SK-N-SH treated with all-trans-retinoic acid at 6 μM for 48 hours (cell line): ENCODE results near the gene TTC3.

Experiments used
- ATAC-seq: fragments of 200-7000 bp; cut with Tn5 transposase; 3 replicates; pipeline ENCODE4 v1.9.1; 2020; ENCODE audit warnings: mild to moderate bottlenecking, moderate library complexity
- ARNTL ChIP-seq: fragments of 450-650 bp; formaldehyde crosslinking; IDR thresholded peaks from 2 replicates; pipeline ENCODE4 v1.5.0; 2020; ENCODE audit warnings: low read depth, mild to moderate bottlenecking, moderate library complexity, borderline replicate concordance
- BACH2 ChIP-seq: fragments of 250-450 bp; sonication (Bioruptor Pico); IDR thresholded peaks from 2 replicates; pipeline ENCODE4 v1.9.0; 2021; ENCODE audit warnings: mild to moderate bottlenecking, borderline replicate concordance
- CSDC2 ChIP-seq: fragments of 250-450 bp; sonication (Bioruptor Pico); IDR thresholded peaks from 2 replicates; pipeline ENCODE4 v1.5.0; 2020; ENCODE audit warnings: mild to moderate bottlenecking, moderate library complexity
- ESRRG ChIP-seq: fragments of 250-450 bp; sonication (Bioruptor Pico); IDR thresholded peaks from 2 replicates; pipeline ENCODE4 v1.6.1; 2021; ENCODE audit warnings: mild to moderate bottlenecking
- GLIS3 ChIP-seq: fragments of 250-450 bp; sonication (Bioruptor Pico); IDR thresholded peaks from 2 replicates; pipeline ENCODE4 v1.5.0; 2020; ENCODE audit warnings: mild to moderate bottlenecking, moderate library complexity
- ISL1 ChIP-seq: fragments of 250-450 bp; sonication (Bioruptor Pico); IDR thresholded peaks from 2 replicates; pipeline ENCODE4 v2.1.2; 2022; ENCODE audit warnings: mild to moderate bottlenecking, moderate library complexity
- OSR1 ChIP-seq: fragments of 250-450 bp; sonication (Bioruptor Pico); IDR thresholded peaks from 2 replicates; pipeline ENCODE4 v1.8.0; 2022; ENCODE audit warnings: moderate library complexity, mild to moderate bottlenecking, inconsistent platforms
- PPARA ChIP-seq: fragments of 250-450 bp; sonication (Bioruptor Pico); IDR thresholded peaks from 2 replicates; pipeline ENCODE4 v1.5.0; 2020; ENCODE audit warnings: mild to moderate bottlenecking, borderline replicate concordance
- RARB ChIP-seq: fragments of 250-450 bp; sonication (Bioruptor Pico); IDR thresholded peaks from 2 replicates; pipeline ENCODE4 v1.8.0; 2021; ENCODE audit warnings: mild to moderate bottlenecking, moderate library complexity
- TCF4 ChIP-seq: fragments of 250-450 bp; sonication (Bioruptor Pico); IDR thresholded peaks from 2 replicates; pipeline ENCODE4 v1.8.0; 2021; ENCODE audit warnings: mild to moderate bottlenecking, moderate library complexity, borderline replicate concordance
- TOX ChIP-seq: fragments of 250-450 bp; sonication (Bioruptor Pico); IDR thresholded peaks from 2 replicates; pipeline ENCODE4 v1.8.0; 2021; ENCODE audit warnings: mild to moderate bottlenecking, moderate library complexity, borderline replicate concordance
- ZC3H10 ChIP-seq: fragments of 250-450 bp; sonication (Bioruptor Pico); IDR thresholded peaks from 2 replicates; pipeline ENCODE4 v1.5.1; 2021; ENCODE audit warnings: mild to moderate bottlenecking, moderate library complexity
- ZFP3 ChIP-seq: fragments of 250-450 bp; sonication (Bioruptor Pico); IDR thresholded peaks from 2 replicates; pipeline ENCODE4 v1.5.0; 2020; ENCODE audit warnings: mild to moderate bottlenecking, moderate library complexity
- ZFP30 ChIP-seq: fragments of 450-650 bp; formaldehyde crosslinking; IDR thresholded peaks from 2 replicates; pipeline ENCODE4 v1.5.0; 2022; ENCODE audit warnings: mild to moderate bottlenecking, moderate library complexity
- ZNF565 ChIP-seq: fragments of 450-650 bp; formaldehyde crosslinking; conservative IDR thresholded peaks from 2 replicates; pipeline ENCODE4 v1.5.0; 2020; ENCODE audit warnings: low read depth, mild to moderate bottlenecking, moderate library complexity
- ZNF70 ChIP-seq: fragments of 450-650 bp; formaldehyde crosslinking; IDR thresholded peaks from 2 replicates; pipeline ENCODE4 v1.5.0; 2020; ENCODE audit warnings: mild to moderate bottlenecking, moderate library complexity
- TF ChIP-seq, protein P1 (sequence below): fragments of 250-450 bp; sonication (Bioruptor Pico); IDR thresholded peaks from 2 replicates; pipeline ENCODE4 v1.5.0; 2020; ENCODE audit warnings: mild to moderate bottlenecking, moderate library complexity
- TF ChIP-seq, protein P2 (sequence below): fragments of 250-450 bp; sonication (Bioruptor Pico); IDR thresholded peaks from 2 replicates; pipeline ENCODE4 v1.5.1; 2021; ENCODE audit warnings: mild to moderate bottlenecking, moderate library complexity
- TF ChIP-seq, protein P3 (sequence below): fragments of 250-450 bp; sonication (Bioruptor Pico); IDR thresholded peaks from 2 replicates; pipeline ENCODE4 v1.5.1; 2020; ENCODE audit warnings: low read depth, mild to moderate bottlenecking, moderate library complexity
- TF ChIP-seq, protein P4 (sequence below): fragments of 250-450 bp; sonication (Bioruptor Pico); IDR thresholded peaks from 2 replicates; pipeline ENCODE4 v1.8.0; 2021; ENCODE audit warnings: low read depth, mild to moderate bottlenecking, moderate library complexity, borderline replicate concordance

The TTC3 gene

DNA sequence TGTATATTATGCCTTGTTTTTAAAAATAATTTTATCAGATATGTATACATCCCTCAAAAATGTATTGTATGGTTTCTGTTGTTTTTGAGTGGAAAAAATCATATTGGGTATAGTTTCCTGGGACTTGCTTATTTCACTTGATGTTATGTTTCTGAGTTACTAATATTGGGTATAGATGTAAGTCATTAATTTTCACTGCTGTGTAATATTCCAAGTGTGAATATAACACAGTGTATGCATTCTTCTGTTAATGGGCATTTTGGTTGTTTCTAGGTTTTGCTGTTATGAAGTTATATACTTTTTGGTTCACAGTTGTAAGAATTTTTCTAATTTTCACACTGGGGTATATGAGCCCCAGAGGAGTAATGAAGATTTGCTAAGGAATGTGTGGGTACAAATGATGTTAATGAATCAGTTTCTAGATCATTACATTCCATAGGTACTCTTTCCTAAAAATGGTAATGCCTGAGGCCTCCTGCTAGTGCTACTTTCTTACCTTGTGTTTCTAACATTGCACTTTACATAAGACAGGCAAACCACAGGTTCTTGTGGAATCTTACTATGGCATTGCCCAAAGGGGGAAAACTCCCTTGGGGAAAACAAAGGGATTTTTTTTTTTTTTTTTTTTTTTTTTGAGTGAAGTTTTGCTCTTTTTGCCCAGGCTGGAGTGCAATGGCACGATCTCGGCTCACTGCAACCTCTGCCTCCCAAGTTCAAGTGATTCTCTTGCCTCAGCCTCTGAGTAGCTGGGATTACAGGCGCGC lies 3.2 kb downstream of the TTC3 start (continued):
- TF ChIP-seq, protein P1, sequence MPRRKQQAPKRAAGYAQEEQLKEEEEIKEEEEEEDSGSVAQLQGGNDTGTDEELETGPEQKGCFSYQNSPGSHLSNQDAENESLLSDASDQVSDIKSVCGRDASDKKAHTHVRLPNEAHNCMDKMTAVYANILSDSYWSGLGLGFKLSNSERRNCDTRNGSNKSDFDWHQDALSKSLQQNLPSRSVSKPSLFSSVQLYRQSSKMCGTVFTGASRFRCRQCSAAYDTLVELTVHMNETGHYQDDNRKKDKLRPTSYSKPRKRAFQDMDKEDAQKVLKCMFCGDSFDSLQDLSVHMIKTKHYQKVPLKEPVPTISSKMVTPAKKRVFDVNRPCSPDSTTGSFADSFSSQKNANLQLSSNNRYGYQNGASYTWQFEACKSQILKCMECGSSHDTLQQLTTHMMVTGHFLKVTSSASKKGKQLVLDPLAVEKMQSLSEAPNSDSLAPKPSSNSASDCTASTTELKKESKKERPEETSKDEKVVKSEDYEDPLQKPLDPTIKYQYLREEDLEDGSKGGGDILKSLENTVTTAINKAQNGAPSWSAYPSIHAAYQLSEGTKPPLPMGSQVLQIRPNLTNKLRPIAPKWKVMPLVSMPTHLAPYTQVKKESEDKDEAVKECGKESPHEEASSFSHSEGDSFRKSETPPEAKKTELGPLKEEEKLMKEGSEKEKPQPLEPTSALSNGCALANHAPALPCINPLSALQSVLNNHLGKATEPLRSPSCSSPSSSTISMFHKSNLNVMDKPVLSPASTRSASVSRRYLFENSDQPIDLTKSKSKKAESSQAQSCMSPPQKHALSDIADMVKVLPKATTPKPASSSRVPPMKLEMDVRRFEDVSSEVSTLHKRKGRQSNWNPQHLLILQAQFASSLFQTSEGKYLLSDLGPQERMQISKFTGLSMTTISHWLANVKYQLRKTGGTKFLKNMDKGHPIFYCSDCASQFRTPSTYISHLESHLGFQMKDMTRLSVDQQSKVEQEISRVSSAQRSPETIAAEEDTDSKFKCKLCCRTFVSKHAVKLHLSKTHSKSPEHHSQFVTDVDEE (CRISPR knock-in tag) = no peak
- no peak for TF ChIP-seq PPARA (CRISPR knock-in tag)
- no peak for TF ChIP-seq ISL1 (CRISPR knock-in tag)

DNA sequence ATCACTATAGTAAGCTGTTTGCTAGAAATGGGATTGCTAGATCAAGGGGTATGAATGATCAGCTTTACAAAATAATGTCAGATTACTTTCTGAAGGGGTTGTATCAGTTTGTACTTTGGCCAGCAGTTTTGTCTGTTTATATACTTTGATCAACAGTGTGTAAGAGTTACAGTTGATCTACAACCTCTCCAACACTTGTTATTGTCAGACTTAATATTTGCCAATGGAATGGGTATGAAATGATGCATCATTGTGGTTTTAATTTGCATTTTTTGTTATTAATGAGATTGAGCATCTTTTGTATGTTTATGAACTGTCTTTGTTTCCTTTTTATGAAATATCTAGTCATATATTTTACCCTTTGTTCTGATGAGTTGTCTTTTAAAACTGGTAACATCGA lies 4.3 kb downstream of the TTC3 start:
- no peak for ATAC-seq
- TF ChIP-seq, protein P1 (CRISPR knock-in tag) = no peak
- TF ChIP-seq ZC3H10 (CRISPR knock-in tag) = no peak
- TF ChIP-seq ARNTL (CRISPR knock-in tag) = no peak
- TF ChIP-seq ZNF70 (CRISPR knock-in tag) = no peak

DNA sequence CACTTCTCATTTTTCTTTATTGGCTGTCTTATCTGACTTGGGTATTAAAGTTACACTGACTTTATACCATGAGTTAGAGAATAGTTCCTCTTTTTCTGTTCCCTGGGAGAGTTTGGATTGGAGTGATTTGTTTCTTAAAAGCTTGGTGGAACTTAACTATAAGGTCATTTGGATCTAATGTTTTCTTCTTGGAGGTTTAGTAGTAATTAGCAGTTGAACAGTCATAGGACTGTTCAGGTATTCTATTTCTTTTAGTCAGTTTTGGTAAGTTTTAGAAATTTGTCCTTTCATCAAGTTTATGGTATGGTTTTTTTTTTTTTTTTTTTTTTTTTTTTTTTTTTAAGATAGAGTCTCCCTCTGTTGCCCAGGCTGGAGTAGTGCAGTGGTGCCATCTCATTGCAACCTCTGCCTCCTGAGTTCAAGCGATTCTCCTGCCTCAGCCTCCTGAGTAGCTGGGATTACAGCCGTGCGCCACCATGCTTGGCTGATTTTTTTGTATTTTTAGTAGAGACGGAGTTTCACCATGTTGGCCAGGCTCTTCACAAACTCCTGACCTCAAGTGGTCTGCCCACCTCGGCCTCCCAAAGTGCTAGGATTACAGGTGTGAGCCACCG lies 6.3 kb downstream of the TTC3 start:
- TF ChIP-seq ISL1 (CRISPR knock-in tag) (no peak), CSDC2 (CRISPR knock-in tag) (no peak), TCF4 (CRISPR knock-in tag) (no peak), ZC3H10 (CRISPR knock-in tag) (no peak)
- no peak for ATAC-seq

DNA sequence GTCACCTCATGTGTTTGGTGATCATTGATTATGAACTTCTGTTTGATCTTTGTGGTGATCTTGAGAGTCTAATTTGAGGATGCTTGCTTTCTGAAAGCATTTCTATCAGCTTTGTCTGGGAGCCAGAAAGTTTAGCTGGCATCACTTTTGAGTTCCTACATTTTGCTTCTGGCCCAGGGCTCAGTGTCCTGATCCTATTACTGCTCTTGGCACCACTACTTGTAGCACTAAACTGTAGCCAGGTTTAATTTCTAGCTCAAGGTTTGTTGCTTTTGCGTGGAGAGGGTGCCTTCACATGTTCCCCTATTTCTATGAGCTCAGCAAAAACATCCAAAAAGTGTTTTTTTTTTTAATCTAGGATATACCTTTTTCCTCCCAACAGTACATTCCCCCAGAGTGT lies 9.3 kb downstream of the TTC3 start:
- no peak for ATAC-seq

More for the DNA sequence above, 9.3 kb downstream of the TTC3 start:
- no peak for TF ChIP-seq ISL1 (CRISPR knock-in tag)
- TF ChIP-seq BACH2 (CRISPR knock-in tag) = no peak
- TF ChIP-seq, protein P1 (CRISPR knock-in tag) = no peak
- TF ChIP-seq RARB (CRISPR knock-in tag) = no peak
- TF ChIP-seq, protein P2, sequence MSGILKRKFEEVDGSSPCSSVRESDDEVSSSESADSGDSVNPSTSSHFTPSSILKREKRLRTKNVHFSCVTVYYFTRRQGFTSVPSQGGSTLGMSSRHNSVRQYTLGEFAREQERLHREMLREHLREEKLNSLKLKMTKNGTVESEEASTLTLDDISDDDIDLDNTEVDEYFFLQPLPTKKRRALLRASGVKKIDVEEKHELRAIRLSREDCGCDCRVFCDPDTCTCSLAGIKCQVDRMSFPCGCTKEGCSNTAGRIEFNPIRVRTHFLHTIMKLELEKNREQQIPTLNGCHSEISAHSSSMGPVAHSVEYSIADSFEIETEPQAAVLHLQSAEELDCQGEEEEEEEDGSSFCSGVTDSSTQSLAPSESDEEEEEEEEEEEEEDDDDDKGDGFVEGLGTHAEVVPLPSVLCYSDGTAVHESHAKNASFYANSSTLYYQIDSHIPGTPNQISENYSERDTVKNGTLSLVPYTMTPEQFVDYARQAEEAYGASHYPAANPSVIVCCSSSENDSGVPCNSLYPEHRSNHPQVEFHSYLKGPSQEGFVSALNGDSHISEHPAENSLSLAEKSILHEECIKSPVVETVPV (CRISPR knock-in tag) = no peak
- no peak for TF ChIP-seq ZNF70 (CRISPR knock-in tag)
- TF ChIP-seq, protein P3, sequence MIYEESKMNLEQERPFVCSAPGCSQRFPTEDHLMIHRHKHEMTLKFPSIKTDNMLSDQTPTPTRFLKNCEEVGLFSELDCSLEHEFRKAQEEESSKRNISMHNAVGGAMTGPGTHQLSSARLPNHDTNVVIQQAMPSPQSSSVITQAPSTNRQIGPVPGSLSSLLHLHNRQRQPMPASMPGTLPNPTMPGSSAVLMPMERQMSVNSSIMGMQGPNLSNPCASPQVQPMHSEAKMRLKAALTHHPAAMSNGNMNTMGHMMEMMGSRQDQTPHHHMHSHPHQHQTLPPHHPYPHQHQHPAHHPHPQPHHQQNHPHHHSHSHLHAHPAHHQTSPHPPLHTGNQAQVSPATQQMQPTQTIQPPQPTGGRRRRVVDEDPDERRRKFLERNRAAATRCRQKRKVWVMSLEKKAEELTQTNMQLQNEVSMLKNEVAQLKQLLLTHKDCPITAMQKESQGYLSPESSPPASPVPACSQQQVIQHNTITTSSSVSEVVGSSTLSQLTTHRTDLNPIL (CRISPR knock-in tag) = no peak
- TF ChIP-seq PPARA (CRISPR knock-in tag) = no peak
- no peak for TF ChIP-seq ESRRG (CRISPR knock-in tag)
- no peak for TF ChIP-seq CSDC2 (CRISPR knock-in tag)
- TF ChIP-seq ZNF565 (CRISPR knock-in tag) = no peak
- no peak for TF ChIP-seq TOX (CRISPR knock-in tag)
- TF ChIP-seq ZFP30 = no peak
- TF ChIP-seq GLIS3 (CRISPR knock-in tag) = no peak
- TF ChIP-seq ZC3H10 (CRISPR knock-in tag) = no peak
- TF ChIP-seq OSR1 (CRISPR knock-in tag) = no peak
- TF ChIP-seq TCF4 (CRISPR knock-in tag) = no peak
- TF ChIP-seq ZFP3 (CRISPR knock-in tag) = no peak
- TF ChIP-seq, protein P4, sequence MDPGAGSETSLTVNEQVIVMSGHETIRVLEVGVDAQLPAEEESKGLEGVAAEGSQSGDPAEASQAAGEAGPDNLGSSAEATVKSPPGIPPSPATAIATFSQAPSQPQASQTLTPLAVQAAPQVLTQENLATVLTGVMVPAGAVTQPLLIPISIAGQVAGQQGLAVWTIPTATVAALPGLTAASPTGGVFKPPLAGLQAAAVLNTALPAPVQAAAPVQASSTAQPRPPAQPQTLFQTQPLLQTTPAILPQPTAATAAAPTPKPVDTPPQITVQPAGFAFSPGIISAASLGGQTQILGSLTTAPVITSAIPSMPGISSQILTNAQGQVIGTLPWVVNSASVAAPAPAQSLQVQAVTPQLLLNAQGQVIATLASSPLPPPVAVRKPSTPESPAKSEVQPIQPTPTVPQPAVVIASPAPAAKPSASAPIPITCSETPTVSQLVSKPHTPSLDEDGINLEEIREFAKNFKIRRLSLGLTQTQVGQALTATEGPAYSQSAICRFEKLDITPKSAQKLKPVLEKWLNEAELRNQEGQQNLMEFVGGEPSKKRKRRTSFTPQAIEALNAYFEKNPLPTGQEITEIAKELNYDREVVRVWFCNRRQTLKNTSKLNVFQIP (CRISPR knock-in tag) = no peak
- no peak for TF ChIP-seq ARNTL (CRISPR knock-in tag)
- TF ChIP-seq, all 23 proteins: peak for 0
